ENCODE results near the gene ZFR2. TPM values are rescaled to one million over a fixed set of nuclear protein-coding genes. Genes with fewer than 3 reads are reported as not detected.
"Not testable (repeated sequence)": the region's sequence is repeated elsewhere in the genome, so short reads cannot be mapped to it uniquely, and the experiment has no call there.

Gene ZFR2
- total RNA-seq, 4 donors from 2014 or later: not detected

- Histone ChIP-seq H3K9me3 (no peaks in the 10 kb centered on the region), H3K27me3 (peaks cover 67% of the 10 kb centered on the region), H3K4me1 (peaks cover 0 to 5% (median 0%) of the 10 kb centered on the region in 4 donors), H3K27ac (no peak overlapping the region), H3K36me3 (no peaks in the 10 kb centered on the region), H3K4me3 (no peak overlapping the region)
- in situ Hi-C loops (cut with MboI; ENCODE audit: low pct_ligation_motif_present in 1 of 4, low pct_unique_long_range_greater_than_20kb in 1 of 4, low sequenced_read_pairs in 3 of 4) (no loop called here), intact Hi-C loops (cut with DNase I; ENCODE audit: low total_unique reads) (no loop called here)
- WGBS, 2 donors (ENCODE audit: low coverage in 1 of 2): 59% methylated on average over 12 of the region's 12 CpGs; no CpG with 5 or more reads in 1 of the 2 donors
- DNase-seq: no peak
- TF ChIP-seq CTCF (IDR thresholded peaks at IDR 0.05) (no peak), POLR2AphosphoS5 (IDR thresholded peaks at IDR 0.05) (no peak), POLR2A (IDR thresholded peaks at IDR 0.05) (no peak), EP300 (IDR thresholded peaks at IDR 0.05; ENCODE audit: low read depth) (no peak)
Observed at GRCh38 chr19:3879656-3880055, 10.8 kb upstream of the ZFR2 start.

- H3K27ac ChIP-seq; H3K36me3 ChIP-seq; H3K4me1 ChIP-seq; DNase-seq; H3K9me3 ChIP-seq; in situ Hi-C loops (cut with MboI; ENCODE audit: low pct_ligation_motif_present in 1 of 4, low pct_unique_long_range_greater_than_20kb in 1 of 4, low sequenced_read_pairs in 3 of 4); H3K4me3 ChIP-seq; intact Hi-C loops (cut with DNase I; ENCODE audit: low total_unique reads): not testable (repeated sequence)
- H3K27me3 ChIP-seq: peaks cover 37% of the 10 kb centered on the region
- 74 to 82% methylated on average over 11 to 13 of the region's 13 CpGs for WGBS, 2 donors (ENCODE audit: low coverage in 1 of 2)
Observed at GRCh38 chr19:3874695-3875094, 5.9 kb upstream of the ZFR2 start.

- H3K4me1 ChIP-seq: peaks cover 0 to 4% (median 0%) of the 10 kb centered on the region in 4 donors
- no peak overlapping the region for H3K27ac ChIP-seq
- 38% methylated on average over 4 of the region's 4 CpGs; no CpG with 5 or more reads in 1 of the 2 donors for WGBS, 2 donors (ENCODE audit: low coverage in 1 of 2)
- H3K27me3 ChIP-seq: peaks cover 40% of the 10 kb centered on the region
- no peaks in the 10 kb centered on the region for H3K36me3 ChIP-seq
- in situ Hi-C loops (cut with MboI; ENCODE audit: low pct_ligation_motif_present in 1 of 4, low pct_unique_long_range_greater_than_20kb in 1 of 4, low sequenced_read_pairs in 3 of 4) (no loop called here), intact Hi-C loops (cut with DNase I; ENCODE audit: low total_unique reads) (no loop called here)
- no peak for DNase-seq
- TF ChIP-seq CTCF (IDR thresholded peaks at IDR 0.05) (no peak), EP300 (IDR thresholded peaks at IDR 0.05; ENCODE audit: low read depth) (no peak), POLR2A (IDR thresholded peaks at IDR 0.05) (no peak), POLR2AphosphoS5 (IDR thresholded peaks at IDR 0.05) (no peak)
- no peaks in the 10 kb centered on the region for H3K9me3 ChIP-seq
- no peak overlapping the region for H3K4me3 ChIP-seq
Observed at GRCh38 chr19:3873151-3873550, 4.3 kb upstream of the ZFR2 start.

- no peak overlapping the region for H3K27ac ChIP-seq
- H3K9me3 ChIP-seq: no peaks in the 10 kb centered on the region
- H3K27me3 ChIP-seq: peaks cover 57% of the 10 kb centered on the region
- peak overlapping the region in 1 of 4 donors; percentile 18 for H3K4me3 ChIP-seq
- TF ChIP-seq POLR2AphosphoS5 (IDR thresholded peaks at IDR 0.05): no peak
- no peak for TF ChIP-seq EP300 (IDR thresholded peaks at IDR 0.05; ENCODE audit: low read depth)
- TF ChIP-seq CTCF (IDR thresholded peaks at IDR 0.05): no peak
- no peak for TF ChIP-seq POLR2A (IDR thresholded peaks at IDR 0.05)
- intact Hi-C loops (cut with DNase I; ENCODE audit: low total_unique reads): no loop called here
- in situ Hi-C loops (cut with MboI; ENCODE audit: low pct_ligation_motif_present in 1 of 4, low pct_unique_long_range_greater_than_20kb in 1 of 4, low sequenced_read_pairs in 3 of 4): loop anchor here in 1 of 4 donors (10.0 kb wide), 1 partner anchor 357 kb away; the partner anchor contains the start of gene EBI3
- no peak for DNase-seq
- WGBS, 2 donors (ENCODE audit: low coverage in 1 of 2): 19% methylated on average over 9 to 22 of the region's 30 CpGs
- H3K36me3 ChIP-seq: no peaks in the 10 kb centered on the region
- H3K4me1 ChIP-seq: peaks cover 0 to 4% (median 0%) of the 10 kb centered on the region in 4 donors
Observed at GRCh38 chr19:3867971-3868769, 668 bp downstream of the ZFR2 start.

Measured in transverse colon (tissue), 4 donors.